Testis (tissue), 2 donors: ENCODE results near the gene ZNF778.

ENCODE experiments used
- CTCF ChIP-seq, 3 experiments: fragments of 450-650 bp in 2 of 3; fragments of 200-600 bp in 1 of 3; sonication (generic) in 1 of 3; IDR thresholded peaks; one replicate each; pipeline ENCODE4 v1.5.1; 2016 to 2019; ENCODE audit warnings: antibody characterized with exemption in 3 of 3, mild to moderate bottlenecking in 2 of 3, moderate library complexity in 1 of 3
- POLR2A ChIP-seq: fragments of 450-650 bp; IDR thresholded peaks from one replicate; pipeline ENCODE4 v1.6.1; 2017; ENCODE audit warnings: antibody characterized with exemption, mild to moderate bottlenecking, moderate library complexity

- TF ChIP-seq CTCF (IDR thresholded peaks at IDR 0.05) (no peak), POLR2A (no peak)
These were observed 24.4 kb upstream of the ZNF778 start for GRCh38 chr16:89192956-89193575.
